ENCODE measurements around the gene ANKRD13A. TPM values are rescaled to one million over a fixed set of nuclear protein-coding genes. Genes with fewer than 3 reads are reported as not detected.

Gene ANKRD13A
- total RNA-seq, 4 donors from 2014 or later: 91.3 to 165 (median 124) TPM

DNA sequence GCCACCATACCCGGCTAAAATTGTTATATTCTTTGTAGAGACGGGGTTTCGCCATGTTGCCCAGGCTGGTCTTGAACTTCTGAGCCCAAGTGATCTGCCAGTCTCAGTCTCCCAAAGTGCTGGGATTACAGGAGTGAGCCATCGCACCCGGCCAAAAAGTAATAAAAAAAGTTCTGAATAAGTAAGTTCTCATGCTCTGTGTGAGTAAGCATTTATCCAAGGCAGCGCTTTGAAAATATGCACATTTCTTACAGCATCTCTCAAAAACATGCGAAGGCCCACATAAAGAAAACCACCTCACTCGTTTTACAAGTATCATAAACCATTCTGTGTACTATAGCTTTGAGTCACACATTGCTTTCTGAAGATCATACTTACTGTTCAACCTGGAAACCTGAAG lies 11.6 kb upstream of the ANKRD13A start:
- Histone ChIP-seq H3K27me3 (no peaks in the 10 kb centered on the region), H3K36me3 (peaks cover 28 to 90% (median 74%) of the 10 kb centered on the region in 4 donors), H3K27ac (replicated peaks in 1 of 4) (no peak overlapping the region), H3K9me3 (no peaks in the 10 kb centered on the region), H3K4me3 (no peak overlapping the region), H3K4me1 (peaks cover 9 to 27% (median 23%) of the 10 kb centered on the region in 4 donors)
- 94% methylated on average over 8 of the region's 8 CpGs for WGBS
- TF ChIP-seq POLR2A (IDR thresholded peaks at IDR 0.05; ENCODE audit: low read depth): no peak
- no peak for TF ChIP-seq EP300 (IDR thresholded peaks at IDR 0.05)
- TF ChIP-seq, protein P1, sequence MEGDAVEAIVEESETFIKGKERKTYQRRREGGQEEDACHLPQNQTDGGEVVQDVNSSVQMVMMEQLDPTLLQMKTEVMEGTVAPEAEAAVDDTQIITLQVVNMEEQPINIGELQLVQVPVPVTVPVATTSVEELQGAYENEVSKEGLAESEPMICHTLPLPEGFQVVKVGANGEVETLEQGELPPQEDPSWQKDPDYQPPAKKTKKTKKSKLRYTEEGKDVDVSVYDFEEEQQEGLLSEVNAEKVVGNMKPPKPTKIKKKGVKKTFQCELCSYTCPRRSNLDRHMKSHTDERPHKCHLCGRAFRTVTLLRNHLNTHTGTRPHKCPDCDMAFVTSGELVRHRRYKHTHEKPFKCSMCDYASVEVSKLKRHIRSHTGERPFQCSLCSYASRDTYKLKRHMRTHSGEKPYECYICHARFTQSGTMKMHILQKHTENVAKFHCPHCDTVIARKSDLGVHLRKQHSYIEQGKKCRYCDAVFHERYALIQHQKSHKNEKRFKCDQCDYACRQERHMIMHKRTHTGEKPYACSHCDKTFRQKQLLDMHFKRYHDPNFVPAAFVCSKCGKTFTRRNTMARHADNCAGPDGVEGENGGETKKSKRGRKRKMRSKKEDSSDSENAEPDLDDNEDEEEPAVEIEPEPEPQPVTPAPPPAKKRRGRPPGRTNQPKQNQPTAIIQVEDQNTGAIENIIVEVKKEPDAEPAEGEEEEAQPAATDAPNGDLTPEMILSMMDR (IDR thresholded peaks at IDR 0.05): no peak
- no peak for TF ChIP-seq POLR2AphosphoS5 (IDR thresholded peaks at IDR 0.05)
- intact Hi-C loops (cut with DNase I): no loop called here
- no peak for DNase-seq (ENCODE audit: extremely low spot score)

- Histone ChIP-seq H3K27ac (replicated peaks in 1 of 4) (no peak overlapping the region), H3K36me3 (peaks cover 21 to 83% (median 67%) of the 10 kb centered on the region in 4 donors)
- TF ChIP-seq POLR2AphosphoS5 (IDR thresholded peaks at IDR 0.05) (no peak), EP300 (IDR thresholded peaks at IDR 0.05) (no peak), POLR2A (IDR thresholded peaks at IDR 0.05; ENCODE audit: low read depth) (no peak)
- TF ChIP-seq, protein P1 (IDR thresholded peaks at IDR 0.05): no peak
These were observed 11.0 kb upstream of the ANKRD13A start for GRCh38 chr12:109988274-109988673.

GRCh38 chr12:109988903-109989302 lies 10.3 kb upstream of the ANKRD13A start:
- WGBS: 62% methylated on average over 8 of the region's 8 CpGs
- no peaks in the 10 kb centered on the region for H3K9me3 ChIP-seq
- H3K4me1 ChIP-seq: peaks cover 17 to 40% (median 36%) of the 10 kb centered on the region in 4 donors
- H3K27ac ChIP-seq (replicated peaks in 1 of 4): peak overlapping the region in 3 of 4 donors; percentile 8 to 41 (median 22)
- peaks cover 15 to 77% (median 61%) of the 10 kb centered on the region in 4 donors for H3K36me3 ChIP-seq
- no peak for DNase-seq (ENCODE audit: extremely low spot score)
- no peak overlapping the region for H3K4me3 ChIP-seq
- TF ChIP-seq POLR2A (IDR thresholded peaks at IDR 0.05; ENCODE audit: low read depth) (no peak), POLR2AphosphoS5 (IDR thresholded peaks at IDR 0.05) (no peak), EP300 (IDR thresholded peaks at IDR 0.05) (no peak)
- TF ChIP-seq, protein P1 (IDR thresholded peaks at IDR 0.05): no peak
- intact Hi-C loops (cut with DNase I): no loop called here
- H3K27me3 ChIP-seq: no peaks in the 10 kb centered on the region

More at GRCh38 chr12:109988274-109988673, 11.0 kb upstream of the ANKRD13A start:
- peaks cover 12 to 34% (median 29%) of the 10 kb centered on the region in 4 donors for H3K4me1 ChIP-seq
- DNase-seq (ENCODE audit: extremely low spot score): no peak
- no peaks in the 10 kb centered on the region for H3K9me3 ChIP-seq
- 93% methylated on average over 10 of the region's 10 CpGs for WGBS
- intact Hi-C loops (cut with DNase I): no loop called here
- no peak overlapping the region for H3K4me3 ChIP-seq
- no peaks in the 10 kb centered on the region for H3K27me3 ChIP-seq

- Histone ChIP-seq H3K9me3 (no peaks in the 10 kb centered on the region), H3K27me3 (no peaks in the 10 kb centered on the region), H3K36me3 (peaks cover 13 to 72% (median 57%) of the 10 kb centered on the region in 4 donors), H3K27ac (replicated peaks in 1 of 4) (peak overlapping the region in 3 of 4 donors; percentile 8 to 41 (median 22)), H3K4me3 (no peak overlapping the region), H3K4me1 (peaks cover 22 to 45% (median 40%) of the 10 kb centered on the region in 4 donors)
- 45% methylated on average over 5 of the region's 5 CpGs for WGBS
- TF ChIP-seq EP300 (IDR thresholded peaks at IDR 0.05) (no peak), POLR2A (IDR thresholded peaks at IDR 0.05; ENCODE audit: low read depth) (no peak), POLR2AphosphoS5 (IDR thresholded peaks at IDR 0.05) (no peak)
- TF ChIP-seq, protein P1 (IDR thresholded peaks at IDR 0.05): no peak
- DNase-seq (ENCODE audit: extremely low spot score): no peak
- intact Hi-C loops (cut with DNase I): no loop called here
These were observed 9.8 kb upstream of the ANKRD13A start for GRCh38 chr12:109989380-109989779.

GRCh38 chr12:109991586-109991985 lies 7.6 kb upstream of the ANKRD13A start:
- Histone ChIP-seq H3K27me3 (no peaks in the 10 kb centered on the region), H3K4me1 (peaks cover 32 to 61% (median 55%) of the 10 kb centered on the region in 4 donors), H3K4me3 (no peak overlapping the region), H3K36me3 (peaks cover 7 to 50% (median 36%) of the 10 kb centered on the region in 4 donors), H3K9me3 (no peaks in the 10 kb centered on the region), H3K27ac (replicated peaks in 1 of 4) (no peak overlapping the region)
- 97% methylated on average over 5 of the region's 5 CpGs for WGBS
- DNase-seq (ENCODE audit: extremely low spot score): no peak
- intact Hi-C loops (cut with DNase I): no loop called here
- no peak for TF ChIP-seq EP300 (IDR thresholded peaks at IDR 0.05)
- TF ChIP-seq POLR2AphosphoS5 (IDR thresholded peaks at IDR 0.05): no peak
- TF ChIP-seq, protein P1 (IDR thresholded peaks at IDR 0.05): no peak
- TF ChIP-seq POLR2A (IDR thresholded peaks at IDR 0.05; ENCODE audit: low read depth): no peak
